AG20443 (cell line): ENCODE measurements around the gene ZCWPW1.

ENCODE experiments used
- DNase-seq: peaks from one replicate; pipeline ENCODE4 v3.0.0; 2012; ENCODE audit warnings: low spot score, mixed read lengths

ZCWPW1 gene

DNA sequence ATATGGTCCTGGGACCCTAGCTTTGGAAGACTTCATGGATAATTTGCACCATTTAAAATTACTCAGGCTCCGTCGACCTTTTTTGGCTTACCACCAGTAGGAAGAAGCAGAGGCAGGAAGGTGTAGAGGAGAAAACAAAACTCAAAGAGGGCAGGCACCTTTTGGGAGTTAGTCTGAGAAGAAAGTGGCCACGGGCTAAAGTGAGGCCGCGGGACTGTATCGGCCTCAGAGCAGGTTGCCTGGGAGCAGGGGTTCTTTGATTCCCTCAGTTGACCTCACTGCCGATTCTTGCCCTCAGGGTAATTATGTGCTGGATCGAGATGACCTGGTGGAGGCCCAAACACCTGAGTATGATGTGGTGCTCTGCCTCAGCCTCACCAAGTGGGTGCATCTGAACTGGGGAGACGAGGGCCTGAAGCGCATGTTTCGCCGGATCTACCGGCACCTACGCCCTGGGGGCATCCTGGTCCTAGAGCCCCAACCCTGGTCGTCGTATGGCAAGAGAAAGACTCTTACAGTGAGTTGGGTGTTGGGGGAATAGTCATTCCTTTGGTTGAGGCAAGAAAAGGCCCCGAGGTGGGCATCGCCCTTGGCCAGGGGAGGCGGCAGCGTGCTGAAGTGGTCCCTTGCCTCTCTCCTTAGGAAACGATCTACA lies 4.2 kb upstream of the ZCWPW1 start:
- no peak for DNase-seq

GRCh38 chr7:100432053-100432452 lies 3.5 kb upstream of the ZCWPW1 start:
- DNase-seq = no peak

DNA sequence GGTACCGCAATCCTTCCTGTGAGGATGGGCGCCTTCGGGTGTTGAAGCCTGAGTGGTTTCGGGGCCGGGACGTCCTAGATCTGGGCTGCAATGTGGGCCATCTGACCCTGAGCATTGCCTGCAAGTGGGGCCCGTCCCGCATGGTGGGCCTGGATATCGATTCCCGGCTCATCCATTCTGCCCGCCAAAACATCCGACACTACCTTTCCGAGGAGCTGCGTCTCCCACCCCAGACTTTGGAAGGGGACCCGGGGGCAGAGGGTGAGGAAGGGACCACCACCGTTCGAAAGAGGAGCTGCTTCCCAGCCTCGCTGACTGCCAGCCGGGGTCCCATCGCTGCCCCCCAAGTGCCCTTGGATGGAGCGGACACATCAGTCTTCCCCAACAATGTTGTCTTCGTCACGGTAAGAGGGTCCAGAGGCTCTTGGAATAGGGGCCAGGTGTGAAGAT lies 2.8 kb upstream of the ZCWPW1 start:
- DNase-seq = no peak

DNA sequence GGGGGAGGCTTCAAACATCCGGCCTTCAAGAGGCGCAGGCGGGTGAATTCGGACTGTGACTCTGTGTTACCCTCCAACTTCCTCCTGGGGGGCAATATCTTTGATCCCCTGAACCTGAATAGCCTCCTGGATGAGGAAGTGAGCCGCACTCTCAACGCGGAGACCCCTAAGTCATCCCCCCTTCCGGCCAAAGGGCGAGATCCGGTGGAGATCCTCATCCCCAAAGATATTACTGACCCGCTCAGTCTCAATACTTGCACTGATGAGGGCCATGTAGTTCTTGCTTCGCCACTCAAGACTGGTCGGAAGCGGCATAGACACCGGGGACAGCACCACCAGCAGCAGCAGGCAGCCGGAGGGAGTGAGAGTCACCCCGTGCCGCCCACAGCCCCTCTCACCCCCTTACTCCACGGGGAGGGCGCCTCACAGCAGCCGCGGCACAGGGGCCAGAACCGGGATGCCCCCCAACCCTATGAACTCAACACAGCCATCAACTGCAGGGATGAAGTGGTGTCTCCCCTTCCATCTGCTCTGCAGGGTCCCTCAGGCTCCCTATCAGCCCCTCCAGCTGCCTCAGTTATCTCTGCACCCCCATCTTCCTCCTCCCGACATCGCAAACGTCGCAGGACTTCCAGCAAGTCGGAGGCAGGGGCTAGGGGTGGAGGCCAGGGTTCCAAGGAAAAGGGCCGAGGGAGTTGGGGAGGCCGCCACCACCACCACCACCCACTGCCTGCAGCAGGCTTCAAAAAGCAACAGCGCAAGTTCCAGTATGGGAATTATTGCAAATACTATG lies 2.2 kb upstream of the ZCWPW1 start:
- no peak for DNase-seq

GRCh38 chr7:100429637-100430492 lies 1.4 kb upstream of the ZCWPW1 start, which contains the start of gene MEPCE:
TSS of gene MEPCE (plus strand) at chr7:100429831. CDS start at chr7:100430019, 188 bp downstream.
- peak; percentile 99 for DNase-seq

GRCh38 chr7:100428967-100429636 lies 599 bp upstream of the ZCWPW1 start:
- DNase-seq = peak; percentile 99

DNA sequence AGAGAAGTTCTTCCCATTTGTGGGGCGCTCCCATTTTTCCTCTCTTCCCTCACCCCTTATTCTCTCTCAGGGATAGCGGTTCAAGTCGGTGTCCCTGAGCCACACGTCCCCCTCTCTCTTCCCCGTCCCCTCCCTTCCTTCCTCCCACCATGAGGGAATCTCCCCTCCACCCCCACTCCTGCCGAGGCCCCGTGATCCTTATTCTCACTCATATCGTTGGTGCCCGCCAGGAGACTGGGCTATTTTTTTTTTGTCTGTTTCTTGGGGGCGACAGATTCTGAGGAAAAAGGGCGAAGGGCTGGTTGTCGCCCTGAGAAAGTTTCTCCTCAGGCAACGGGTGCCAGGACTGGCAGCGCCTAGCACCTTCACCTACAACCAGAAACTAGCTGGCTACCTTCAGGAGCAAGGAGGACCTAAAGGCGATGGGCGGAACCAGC lies 723 bp downstream of the ZCWPW1 start:
- no peak for DNase-seq

- DNase-seq = no peak
These were observed 2.0 kb downstream of the ZCWPW1 start for GRCh38 chr7:100426516-100426915.

GRCh38 chr7:100425347-100425746 lies 3.2 kb downstream of the ZCWPW1 start:
- no peak for DNase-seq

DNA sequence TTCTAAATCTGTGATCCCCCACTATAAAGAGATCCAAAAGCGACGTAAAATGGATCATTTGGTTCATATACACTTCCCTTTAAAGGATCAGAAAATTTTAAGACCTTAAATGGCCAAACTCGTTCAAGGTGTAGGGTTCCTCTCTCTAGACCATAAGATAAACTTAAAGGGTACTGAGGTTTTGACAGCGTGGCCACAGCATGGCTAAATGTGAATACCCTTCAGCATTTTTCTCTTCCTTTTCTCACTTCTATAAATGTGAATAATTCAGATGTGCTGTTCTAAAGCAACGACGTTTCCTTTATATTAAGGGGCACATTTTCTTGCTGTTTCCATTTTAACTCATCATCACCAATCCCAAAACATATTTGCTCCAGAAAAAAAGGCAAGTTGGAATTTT lies 5.2 kb downstream of the ZCWPW1 start:
- DNase-seq = no peak

GRCh38 chr7:100419660-100420226 lies 8.8 kb downstream of the ZCWPW1 start:
- DNase-seq = no peak

GRCh38 chr7:100418930-100419659 lies 9.4 kb downstream of the ZCWPW1 start:
- no peak for DNase-seq

- DNase-seq = no peak
These were observed 13.1 kb downstream of the ZCWPW1 start for GRCh38 chr7:100415448-100415847.

DNA sequence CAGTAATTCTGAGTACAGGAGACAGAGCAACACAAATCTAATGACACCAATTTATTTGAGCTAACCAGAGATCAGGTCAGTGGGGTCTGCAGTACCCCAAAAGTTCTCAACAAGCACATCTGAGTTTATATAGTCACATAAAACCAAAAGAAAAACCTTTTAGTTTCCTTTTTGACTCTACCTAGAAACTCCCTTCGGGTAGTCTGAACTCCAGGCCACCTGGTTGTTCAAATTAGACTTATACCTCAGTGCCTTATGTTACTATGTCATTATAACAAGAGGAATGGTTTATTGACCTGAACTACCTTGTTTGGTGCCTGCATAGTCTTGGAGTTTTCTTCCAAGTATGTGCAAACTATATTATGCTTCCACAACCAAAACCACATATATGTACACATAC lies 14.6 kb downstream of the ZCWPW1 start:
- no peak for DNase-seq

GRCh38 chr7:100413346-100413745 lies 15.2 kb downstream of the ZCWPW1 start:
- DNase-seq = no peak

- DNase-seq = no peak
These were observed 17.4 kb downstream of the ZCWPW1 start for GRCh38 chr7:100411101-100411500.

- peak; percentile 83 for DNase-seq
These were observed 21.0 kb downstream of the ZCWPW1 start for GRCh38 chr7:100407285-100408180.

- peak; percentile 59 for DNase-seq
These were observed 21.7 kb downstream of the ZCWPW1 start for GRCh38 chr7:100406767-100407166.

GRCh38 chr7:100402241-100402640 lies 26.3 kb downstream of the ZCWPW1 start:
- no peak for DNase-seq

DNA sequence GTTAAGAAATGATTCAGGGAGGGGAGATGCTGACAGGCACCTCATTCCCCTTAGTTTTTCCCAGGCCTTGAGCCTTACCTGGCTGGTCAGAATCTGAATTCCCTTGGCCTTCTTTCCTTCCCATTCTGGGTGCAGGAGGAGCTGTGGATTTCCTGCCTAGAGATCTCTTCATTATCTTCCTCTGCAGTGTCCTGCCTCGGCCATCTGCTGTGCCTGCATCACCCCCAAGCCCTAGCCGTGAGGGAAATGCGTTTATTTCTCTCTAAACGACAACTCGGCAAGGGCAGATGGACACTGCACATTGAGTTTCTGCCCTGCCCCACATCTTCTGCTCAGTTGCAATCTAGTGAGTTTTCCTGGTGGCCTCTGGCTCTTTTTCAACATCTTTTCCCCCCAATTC lies 26.7 kb downstream of the ZCWPW1 start:
- DNase-seq = no peak
